A549 (cell line): ENCODE data around the gene PMS1.

Source experiments
- CEBPB ChIP-seq, 2 experiments: fragments of >200 bp in 1 of 2; sonication (Bioruptor Twin) in 1 of 2; formaldehyde crosslinking in 1 of 2; IDR thresholded peaks; 2 replicates each; pipeline ENCODE4 v1.6.1; 2012 to 2016
- CTCF ChIP-seq: fragments of >200 bp; sonication (Bioruptor Twin); formaldehyde crosslinking; IDR thresholded peaks from 3 replicates; pipeline ENCODE4 v1.5.1; 2016
- EHF ChIP-seq: fragments of 250-450 bp; sonication (Bioruptor Pico); IDR thresholded peaks from 2 replicates; pipeline ENCODE4 v1.5.0; 2020; ENCODE audit warnings: mild to moderate bottlenecking
- ESRRA ChIP-seq: fragments of 150-350 bp; IDR thresholded peaks from 2 replicates; pipeline ENCODE4 v1.6.1; 2014; ENCODE audit warnings: mild to moderate bottlenecking, low read length, borderline replicate concordance
- HOXB13 ChIP-seq: fragments of 250-450 bp; sonication (Bioruptor Pico); IDR thresholded peaks from 2 replicates; pipeline ENCODE4 v1.5.0; 2020; ENCODE audit warnings: low read depth, mild to moderate bottlenecking, moderate library complexity
- KDM5A ChIP-seq: fragments of 200-600 bp; sonication (generic); IDR thresholded peaks from 2 replicates; pipeline ENCODE4 v1.6.1; 2016; ENCODE audit warnings: antibody characterized with exemption, mild to moderate bottlenecking
- MAFK ChIP-seq: fragments of 450-650 bp; IDR thresholded peaks from 2 replicates; pipeline ENCODE4 v1.6.1; 2014; ENCODE audit not compliant: partially characterized antibody
- POLR2A ChIP-seq: IDR thresholded peaks from 2 replicates; pipeline ENCODE4 v1.6.1; 2012; ENCODE audit warnings: mild to moderate bottlenecking, low read length
- RAD21 ChIP-seq, 2 experiments: fragments of >200 bp in 1 of 2; sonication (Bioruptor Twin) in 1 of 2; formaldehyde crosslinking in 1 of 2; IDR thresholded peaks in 1 of 2; conservative IDR thresholded peaks in 1 of 2; 2 replicates in 1 of 2; 3 replicates in 1 of 2; pipeline ENCODE4 v1.6.1; 2012 to 2018; ENCODE audit warnings: inconsistent platforms in 1 of 2
- RCOR1 ChIP-seq: fragments of 150-350 bp; IDR thresholded peaks from 2 replicates; pipeline ENCODE4 v1.6.1; 2014; ENCODE audit warnings: antibody characterized with exemption, low read length, low read depth

DNA sequence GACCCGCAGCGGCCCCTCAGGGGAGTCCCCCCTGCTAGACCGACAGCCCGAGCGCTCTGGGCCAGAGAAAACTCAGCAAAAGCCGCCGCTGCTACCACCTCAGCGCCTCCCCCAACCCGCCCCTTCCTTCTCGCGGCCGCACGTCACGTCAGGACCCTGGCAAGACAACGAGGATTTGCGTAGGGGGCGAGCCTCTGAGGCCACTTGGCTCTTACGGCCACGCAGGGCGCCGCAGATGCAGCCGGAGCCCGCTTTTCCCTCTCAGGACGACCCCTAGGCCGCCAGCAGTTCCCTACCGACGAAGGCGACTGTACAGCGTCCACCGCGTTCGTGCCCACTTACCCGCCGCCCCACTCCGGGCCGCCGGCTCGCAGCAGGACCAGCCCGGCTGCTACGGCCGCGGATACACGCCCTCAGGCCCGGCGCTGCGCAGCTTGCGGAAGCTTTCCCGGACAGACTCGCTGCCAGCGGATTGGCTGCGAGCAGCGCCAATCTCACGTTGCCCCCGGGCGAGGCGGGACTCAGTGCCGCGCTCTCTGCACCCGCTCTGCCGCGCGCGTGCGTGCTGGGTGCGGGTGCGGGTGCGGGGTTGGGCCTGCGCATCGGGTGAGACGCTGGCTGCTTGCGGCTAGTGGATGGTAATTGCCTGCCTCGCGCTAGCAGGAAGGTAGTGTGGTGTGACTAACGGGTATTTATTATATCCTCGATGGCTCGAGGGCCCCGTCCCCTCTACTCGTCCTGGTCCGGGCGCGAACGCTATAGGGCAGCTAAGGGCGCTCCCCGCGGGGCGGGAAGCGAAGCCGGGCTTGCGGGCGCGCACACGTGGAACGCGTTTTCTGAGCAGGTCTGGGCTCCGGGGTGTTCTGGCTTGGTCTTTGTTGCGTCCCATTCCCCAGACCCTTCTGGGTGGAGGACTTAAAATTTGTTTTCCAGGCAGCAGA is at the start of gene PMS1, which contains the start of gene ORMDL1:
- TF ChIP-seq RAD21 (conservative IDR thresholded peaks at IDR 0.05 in 1 of 2, IDR thresholded peaks at IDR 0.05 in 1 of 2) (no peak), EHF (CRISPR knock-in tag) (no peak), POLR2A (peak; percentile 78), HOXB13 (CRISPR knock-in tag) (no peak), CTCF (no peak), KDM5A (no peak), CEBPB (IDR thresholded peaks at IDR 0.05) (no peak), RCOR1 (no peak), ESRRA (no peak), MAFK (no peak)
